IMR-90 (cell line): ENCODE data around the gene LGALS1. TPM values are rescaled to one million over a fixed set of nuclear protein-coding genes. Genes with fewer than 3 reads are reported as not detected.

ENCODE experiments used
- ATAC-seq: fragments of 200-7000 bp; cut with Tn5 transposase; 2 replicates; pipeline ENCODE4 v1.9.1; 2020; ENCODE audit warnings: low read depth, mild to moderate bottlenecking, moderate library complexity
- BruUV-seq: library from RNA; stranded (reverse); fragments of 400-500 nt; replicated peaks from 2 replicates; lab custom pipeline; 2021; lab: Mats Ljungman, UMichigan
- CTCF ChIA-PET: fragments of 300-600 bp; formaldehyde crosslinking; extraction: SDS; loops from one replicate; lab custom pipeline; 2021; ENCODE audit warnings: antibody characterized with exemption; lab: Yijun Ruan, JAX
- POLR2A ChIA-PET: fragments of 300-600 bp; sonication (Branson Sonifier 250); formaldehyde crosslinking; loops from one replicate; lab custom pipeline; 2022; ENCODE audit warnings: antibody characterized with exemption; ENCODE audit not compliant: unreplicated experiment; lab: Charles Lee
- DNase-seq: peaks from one replicate; pipeline ENCODE4 v3.0.0; 2013
- H2AFZ ChIP-seq: replicated peaks from 2 replicates; pipeline ENCODE3; 2013; ENCODE audit warnings: low read length, mild to moderate bottlenecking; ENCODE audit not compliant: poor library complexity
- H2AK5ac ChIP-seq: 2 replicates; pipeline ENCODE4 v1.6.1; 2013; ENCODE audit warnings: low read depth, low read length, inconsistent platforms
- H2AK9ac ChIP-seq: replicated peaks from 2 replicates; pipeline ENCODE3; 2013; ENCODE audit warnings: mild to moderate bottlenecking, low read depth, low read length, moderate library complexity; ENCODE audit not compliant: poor library complexity
- H2BK120ac ChIP-seq: 2 replicates; pipeline ENCODE4 v1.6.1; 2013; ENCODE audit warnings: low read depth, low read length, inconsistent platforms
- H2BK15ac ChIP-seq: 3 replicates; pipeline ENCODE4 v1.6.1; 2013; ENCODE audit warnings: low read depth, low read length, inconsistent platforms
- H2BK20ac ChIP-seq: 2 replicates; pipeline ENCODE4 v1.6.1; 2013; ENCODE audit warnings: low read depth, mild to moderate bottlenecking, inconsistent platforms, low read length, moderate library complexity
- H2BK5ac ChIP-seq: 2 replicates; pipeline ENCODE4 v1.6.1; 2013; ENCODE audit warnings: mild to moderate bottlenecking, low read depth, low read length, inconsistent platforms; ENCODE audit not compliant: poor library complexity, severe bottlenecking
- H3K14ac ChIP-seq: replicated peaks from 2 replicates; pipeline ENCODE4 v1.6.1; 2013; ENCODE audit warnings: low read depth, low read length, inconsistent platforms
- H3K18ac ChIP-seq: 2 replicates; pipeline ENCODE4 v1.6.1; 2013; ENCODE audit warnings: low read depth, low read length, control low read depth
- H3K23ac ChIP-seq: 2 replicates; pipeline ENCODE4 v1.6.1; 2013; ENCODE audit warnings: low read depth, low read length, inconsistent platforms
- H3K27ac ChIP-seq: 2 replicates; pipeline ENCODE4 v1.5.1; 2013; ENCODE audit warnings: mild to moderate bottlenecking, control low read depth, low read length; ENCODE audit not compliant: insufficient read depth
- H3K27me3 ChIP-seq: 2 replicates; pipeline ENCODE4 v1.6.1; 2013; ENCODE audit warnings: low read length; ENCODE audit not compliant: control insufficient read depth, insufficient read depth
- H3K36me3 ChIP-seq: 2 replicates; pipeline ENCODE4 v1.6.1; 2013; ENCODE audit warnings: low read length, mixed read lengths; ENCODE audit not compliant: control insufficient read depth, insufficient read depth
- H3K4ac ChIP-seq: 2 replicates; pipeline ENCODE4 v1.6.1; 2013; ENCODE audit warnings: low read depth, low read length, inconsistent platforms
- H3K4me1 ChIP-seq: 2 replicates; pipeline ENCODE4 v1.6.1; 2013; ENCODE audit warnings: low read length, mixed read lengths; ENCODE audit not compliant: control insufficient read depth, insufficient read depth
- H3K4me2 ChIP-seq: 2 replicates; pipeline ENCODE4 v1.6.1; 2013; ENCODE audit warnings: low read depth, mild to moderate bottlenecking, control low read depth, low read length, moderate library complexity
- H3K4me3 ChIP-seq: 2 replicates; pipeline ENCODE4 v1.5.1; 2013; ENCODE audit warnings: low read depth, mild to moderate bottlenecking, control low read depth, low read length, moderate library complexity; ENCODE audit not compliant: insufficient read depth
- H3K56ac ChIP-seq: 2 replicates; pipeline ENCODE4 v1.6.1; 2013; ENCODE audit warnings: low read length, inconsistent platforms; ENCODE audit not compliant: insufficient read depth; ENCODE audit errors: extremely low read depth
- H3K79me1 ChIP-seq, 2 experiments: 2 replicates each; pipeline ENCODE4 v1.6.1; 2013; ENCODE audit warnings: low read length in 2 of 2, inconsistent platforms in 1 of 2, low read depth in 1 of 2
- H3K9ac ChIP-seq: 2 replicates; pipeline ENCODE4 v1.6.1; 2013; ENCODE audit warnings: low read depth, low read length, control low read depth
- H3K9me1 ChIP-seq: 2 replicates; pipeline ENCODE4 v1.6.1; 2013; ENCODE audit warnings: low read length, inconsistent platforms; ENCODE audit not compliant: insufficient read depth
- H3K9me3 ChIP-seq: 2 replicates; pipeline ENCODE4 v1.6.1; 2013; ENCODE audit warnings: low read length; ENCODE audit not compliant: control insufficient read depth, insufficient read depth
- H4K20me1 ChIP-seq: 2 replicates; pipeline ENCODE4 v1.6.1; 2013; ENCODE audit warnings: low read length, inconsistent platforms; ENCODE audit not compliant: insufficient read depth
- H4K5ac ChIP-seq: 2 replicates; pipeline ENCODE4 v1.6.1; 2013; ENCODE audit warnings: mild to moderate bottlenecking, low read depth, low read length, control low read depth
- H4K8ac ChIP-seq, 2 experiments: 2 replicates each; pipeline ENCODE4 v1.6.1; 2013; ENCODE audit warnings: low read depth in 2 of 2, low read length in 2 of 2, control low read depth in 1 of 2, inconsistent platforms in 1 of 2
- H4K91ac ChIP-seq: 2 replicates; pipeline ENCODE4 v1.6.1; 2013; ENCODE audit warnings: low read depth, low read length, inconsistent platforms; ENCODE audit not compliant: insufficient read depth
- POLR2A ChIP-seq: IDR thresholded peaks from 2 replicates; pipeline ENCODE4 v1.6.1; 2012; ENCODE audit warnings: mild to moderate bottlenecking, low read depth, low read length
- RFX5 ChIP-seq: IDR thresholded peaks from 2 replicates; pipeline ENCODE4 v1.8.0; 2012; ENCODE audit warnings: low read depth, mild to moderate bottlenecking, low read length, moderate library complexity
- SMC3 ChIP-seq: fragments of 150-350 bp; IDR thresholded peaks from 2 replicates; pipeline ENCODE4 v1.6.1; 2016; ENCODE audit warnings: low read depth, mild to moderate bottlenecking, antibody characterized with exemption, low read length, moderate library complexity
- WGBS, 2 experiments: methylation state at CpG; one replicate each; pipeline versions ENCODE4 v1.1.5 to v1.1.7; 2013; ENCODE audit warnings: missing lambda C conversion rate in 2 of 2; ENCODE audit not compliant: insufficient read length in 1 of 2; ENCODE audit errors: extremely low coverage in 2 of 2; 5-methylcytosine and 5-hydroxymethylcytosine counted together
- dilution Hi-C: fragments of 300-500 bp; cut with HindIII; formaldehyde crosslinking; loops from one replicate; pipeline ENCODE4 v1.14.3; 2018; ENCODE audit warnings: low sequenced_read_pairs; ENCODE audit not compliant: unreplicated experiment
- in situ Hi-C: fragments of 300-500 bp; cut with MboI; formaldehyde crosslinking; loops from 3 replicates; pipeline ENCODE4 v1.14.3; 2019; ENCODE audit warnings: low sequenced_read_pairs, inconsistent platforms, mixed read lengths
- intact Hi-C: fragments of 100-400 bp; cut with micrococcal nuclease; formaldehyde crosslinking; loops from 2 replicates; pipeline ENCODE4 v1.10.0; 2022
- polyA plus RNA-seq, 3 experiments: library from polyadenylated mRNA; depleted of rRNA; stranded (reverse); fragments of >200 nt; gene quantifications; 2 replicates each; pipeline ENCODE4 v1.2.3, GENCODE V29; 2012; ENCODE audit warnings: low replicate concordance in 1 of 3
- total RNA-seq: library from RNA; depleted of rRNA; stranded (reverse); fragments of >200 nt; gene quantifications from 2 replicates; pipeline ENCODE4 v1.2.3, GENCODE V29; 2012

LGALS1 gene
- total and polyA plus RNA-seq, 2 of the 4 experiments (the other 2 are of a cell fraction): 11,896 to 15,383 TPM

DNA sequence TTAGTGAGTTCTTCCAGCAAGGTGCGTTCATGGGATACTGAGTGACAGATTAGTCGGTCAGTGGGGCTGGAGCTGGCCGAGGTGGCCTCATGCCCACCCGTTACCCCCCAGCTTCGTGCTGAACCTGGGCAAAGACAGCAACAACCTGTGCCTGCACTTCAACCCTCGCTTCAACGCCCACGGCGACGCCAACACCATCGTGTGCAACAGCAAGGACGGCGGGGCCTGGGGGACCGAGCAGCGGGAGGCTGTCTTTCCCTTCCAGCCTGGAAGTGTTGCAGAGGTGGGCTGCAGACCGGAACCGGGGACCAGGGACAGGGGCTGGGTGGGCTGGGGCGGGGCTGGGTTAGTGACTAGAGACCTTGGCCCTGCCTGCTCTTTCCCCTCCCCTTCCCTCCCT lies 2.9 kb downstream of the LGALS1 start:
- H3K36me3 ChIP-seq: peaks cover 28% of the 10 kb centered on the region
- H3K4me2 ChIP-seq: peak overlapping the region; percentile 79
- no peaks in the 10 kb centered on the region; the same call in 1 of the 2 replicates for H3K9me1 ChIP-seq
- H4K20me1 ChIP-seq: peaks cover 69% of the 10 kb centered on the region
- no peak overlapping the region; the same call in 1 of the 2 replicates for H3K4ac ChIP-seq
- peaks cover 20% of the 10 kb centered on the region for H3K4me1 ChIP-seq
- 73% methylated on average over 3 of the region's 18 CpGs; no CpG with 5 or more reads in 1 of the 2 experiments for WGBS, 2 experiments
- no peak overlapping the region for H2BK20ac ChIP-seq
- no peaks in the 10 kb centered on the region for H3K27me3 ChIP-seq
- dilution Hi-C loops: no loop called here
- peak overlapping the region; percentile 14; the same call in 1 of the 2 replicates for H3K4me3 ChIP-seq
- H2AFZ ChIP-seq: peak overlapping the region; percentile 11
- ATAC-seq (no peak), DNase-seq (no peak)
- peak overlapping the region; percentile 65 for H3K9ac ChIP-seq
- peak overlapping the region; percentile 49 for H2BK5ac ChIP-seq
- H2BK15ac ChIP-seq: no peak overlapping the region
- no peak overlapping the region for H3K18ac ChIP-seq
- in situ Hi-C loops: no loop called here
- peak overlapping the region; percentile 38 for H3K14ac ChIP-seq
- CTCF ChIA-PET: no interaction called here
- H4K5ac ChIP-seq: no peak overlapping the region
- peak overlapping the region; percentile 60 for H3K27ac ChIP-seq
- peak overlapping the region; percentile 62; the same call in 1 of the 2 replicates for H3K23ac ChIP-seq
- POLR2A ChIA-PET: interaction anchor here (0.5 to 1.0 kb wide), 2 partner anchors 17 to 111 kb away, joined by 3 to 17 read pairs; no protein-coding TSS in a partner anchor
- H2AK5ac ChIP-seq: peak overlapping the region; percentile 44
- no peaks in the 10 kb centered on the region for H3K9me3 ChIP-seq
- H4K8ac ChIP-seq: no peak overlapping the region
- H4K91ac ChIP-seq: no peak overlapping the region
- peaks cover 12 to 50% of the 10 kb centered on the region in 2 experiments; a peak in 3 of 4 replicates for H3K79me1 ChIP-seq
- H3K56ac ChIP-seq: peak overlapping the region; percentile 63; the same call in 1 of the 2 replicates
- no peak overlapping the region for H2BK120ac ChIP-seq
- TF ChIP-seq RFX5 (no peak), SMC3 (no peak), POLR2A (no peak)
- intact Hi-C loops: loop anchor here (5.0 kb wide), 1 partner anchor 131 kb away; no protein-coding TSS in a partner anchor
- no TSS peak for BruUV-seq
- H2AK9ac ChIP-seq: peak overlapping the region; percentile 70
